T1000 (cell line): ENCODE results near the gene SOHLH1.

ENCODE experiments used
- DNase-seq: peaks from one replicate; lab custom pipeline; 2025; ENCODE audit warnings: mixed read lengths; lab: John Stamatoyannopoulos, UW

Gene SOHLH1

DNA sequence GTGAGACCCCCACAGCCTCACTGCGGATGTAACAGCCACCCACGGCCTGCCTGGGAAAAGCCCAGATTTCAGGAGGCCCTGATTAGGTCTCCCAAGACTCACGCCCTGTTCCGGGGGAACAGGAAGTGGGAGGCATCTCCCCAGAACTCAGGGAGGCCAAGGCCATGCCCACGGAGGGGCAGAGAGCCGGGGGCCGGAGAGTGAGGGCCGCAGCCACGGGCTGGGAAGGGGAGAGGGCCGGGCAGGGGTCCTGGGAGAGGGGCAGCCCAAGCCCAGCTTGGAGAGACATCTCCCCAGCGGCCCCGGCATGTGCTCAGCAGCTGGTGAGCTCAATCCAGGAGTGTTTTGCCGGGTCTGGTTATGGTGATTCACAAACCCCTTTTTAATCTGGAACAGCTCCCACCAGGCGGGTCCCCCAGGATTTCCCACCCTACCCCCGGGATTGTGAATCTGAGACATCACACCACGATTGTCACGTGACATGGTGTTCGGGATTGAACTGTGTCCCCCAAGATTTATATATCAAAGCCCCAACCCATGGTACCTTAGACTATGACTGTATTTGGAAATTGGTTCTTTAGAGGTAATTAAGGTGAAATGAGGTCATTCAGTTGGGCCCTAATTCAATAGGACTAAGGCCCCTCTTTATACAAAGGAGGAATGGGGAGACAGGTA, 29.3 kb upstream of the SOHLH1 start:
- DNase-seq, result no peak

DNA sequence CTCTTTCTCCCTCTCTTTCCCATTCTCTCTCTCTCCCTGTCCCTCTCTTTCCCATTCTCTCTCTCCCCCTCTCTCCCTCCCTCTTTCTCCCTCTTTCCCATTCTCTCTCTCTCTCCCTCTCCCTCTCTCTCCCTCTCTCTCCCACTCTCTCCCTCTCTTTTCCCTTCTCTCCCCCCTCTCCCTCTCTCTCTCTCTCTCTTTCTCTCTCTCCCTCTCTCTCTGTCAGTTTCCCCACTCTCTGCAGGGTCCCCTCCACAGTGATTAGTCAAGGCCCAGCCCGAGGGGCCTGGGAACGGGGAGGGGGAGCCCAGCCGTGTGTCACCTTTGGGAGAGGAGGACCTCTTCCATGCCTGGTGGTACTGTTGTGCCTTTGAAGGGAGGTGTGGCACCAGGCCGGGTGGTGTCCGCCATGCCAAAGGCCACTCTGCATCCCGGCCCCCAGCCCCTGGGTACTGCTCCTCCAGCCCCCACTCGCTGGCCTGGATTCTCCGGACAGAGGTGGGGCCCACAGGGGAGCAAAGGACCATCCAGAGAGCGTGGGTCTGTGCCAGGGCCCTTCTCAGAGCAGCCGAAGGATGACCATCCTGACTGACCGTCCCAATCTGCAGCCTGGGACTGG, 28.1 kb upstream of the SOHLH1 start:
- DNase-seq, result no peak

DNA sequence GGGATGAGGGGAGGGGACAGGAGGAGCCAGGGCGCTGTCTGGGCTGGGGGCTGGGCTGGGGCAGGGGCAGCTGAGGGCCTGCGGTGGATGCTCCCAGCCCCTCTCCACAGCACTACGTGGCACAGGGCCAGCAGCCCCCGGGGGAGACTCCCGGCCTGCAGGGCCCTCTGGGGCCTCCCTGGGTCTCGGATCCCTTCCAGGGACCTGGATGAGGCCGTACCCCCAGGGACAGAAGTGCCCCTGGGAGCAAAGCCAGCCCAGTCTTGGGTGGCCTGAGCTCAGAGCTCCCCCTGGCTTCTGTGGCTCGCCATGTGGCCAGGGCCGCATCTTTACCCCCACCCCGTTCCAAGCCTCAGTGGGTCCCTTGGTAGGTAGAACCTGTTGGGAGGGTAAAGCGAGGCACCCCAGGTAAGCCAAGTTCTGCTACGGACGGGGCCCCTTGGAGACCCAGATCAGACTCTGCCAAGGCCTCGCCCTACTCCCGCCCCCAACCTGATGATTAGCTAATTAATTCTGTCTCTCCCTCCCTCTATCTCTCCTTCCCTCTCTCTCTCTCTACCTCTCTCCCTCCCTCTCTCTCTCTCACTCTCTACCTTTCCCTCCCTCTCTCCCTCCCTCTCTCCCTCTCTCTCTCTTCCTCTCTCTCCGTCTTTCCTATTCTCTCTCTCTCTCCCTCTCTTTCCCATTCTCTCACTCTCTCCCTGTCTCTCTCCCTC, 27.0 kb upstream of the SOHLH1 start:
- no peak for DNase-seq

GRCh38 chr9:135724186-135724787, 25.0 kb upstream of the SOHLH1 start:
- no peak for DNase-seq

- no peak for DNase-seq
Observed at GRCh38 chr9:135722365-135722764, 23.1 kb upstream of the SOHLH1 start.

DNA sequence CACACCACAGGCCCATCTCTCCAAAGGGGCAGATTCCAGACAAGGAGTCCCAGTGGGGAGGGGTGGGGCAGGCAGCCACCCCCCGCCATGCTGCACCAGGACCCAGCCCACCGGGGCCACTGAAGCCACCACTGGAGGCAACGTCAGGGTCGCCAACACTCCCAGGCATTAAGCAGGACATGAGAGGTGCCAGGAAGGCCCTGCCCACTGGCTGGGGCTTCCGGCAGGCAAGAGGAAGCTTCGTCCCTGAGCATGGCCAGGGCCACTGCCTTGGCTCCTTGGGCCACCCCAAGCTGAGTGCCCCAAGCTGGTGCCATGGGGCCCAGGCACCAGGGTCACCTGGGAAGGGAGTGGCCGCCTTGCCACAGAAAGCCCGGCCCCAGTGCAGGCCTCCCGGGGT, 20.2 kb upstream of the SOHLH1 start:
- DNase-seq, result no peak

GRCh38 chr9:135718616-135719015, 19.3 kb upstream of the SOHLH1 start:
- no peak for DNase-seq

GRCh38 chr9:135717410-135717809, 18.1 kb upstream of the SOHLH1 start:
- no peak for DNase-seq

DNA sequence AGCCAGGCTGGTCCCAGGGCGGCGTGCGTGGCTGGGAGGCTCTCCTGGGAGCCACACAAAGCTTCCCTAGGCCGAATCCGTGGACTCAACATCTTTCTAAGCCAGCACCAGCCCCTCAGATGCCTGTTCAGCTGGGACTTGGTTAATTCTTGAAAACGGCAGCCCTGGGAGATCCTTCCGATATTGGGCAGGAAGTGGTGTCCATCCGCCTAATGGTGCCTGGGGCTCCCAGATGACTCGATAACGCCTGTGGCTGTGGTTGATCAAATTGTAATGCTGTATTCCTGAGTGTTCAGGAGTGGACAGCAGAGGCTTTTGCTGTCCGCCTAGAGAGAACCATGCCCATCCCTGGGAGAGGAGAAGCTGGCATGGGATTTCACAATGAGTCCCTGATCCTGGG, 16.8 kb upstream of the SOHLH1 start:
- DNase-seq, result no peak

DNA sequence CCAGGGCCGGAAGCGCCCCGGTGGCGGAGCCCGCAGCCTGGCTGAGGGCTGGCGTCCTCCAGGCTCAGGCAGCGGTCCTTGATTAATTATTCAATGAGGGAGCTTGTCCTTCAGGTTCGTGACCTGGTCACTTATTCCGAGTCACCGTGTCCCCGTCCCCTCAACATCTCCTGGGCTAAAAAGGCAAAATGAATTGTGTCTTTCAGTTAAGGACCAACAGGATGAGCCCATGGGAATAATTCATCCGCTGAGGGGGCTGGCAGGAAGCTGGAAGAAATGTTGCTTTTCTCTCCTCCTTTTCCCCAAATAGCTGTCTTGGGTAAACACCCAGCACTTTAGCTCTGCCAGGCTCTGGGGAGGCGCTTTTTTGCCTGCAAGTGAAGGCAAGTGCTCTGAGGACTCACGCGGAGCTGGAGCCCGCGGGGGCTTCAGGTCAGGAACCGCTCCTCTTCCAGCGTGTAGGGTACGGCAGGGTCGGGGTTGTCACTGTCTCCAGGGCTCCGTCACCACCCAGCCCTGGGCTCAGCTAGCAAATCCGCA, 15.8 kb upstream of the SOHLH1 start:
- DNase-seq, result no peak

DNA sequence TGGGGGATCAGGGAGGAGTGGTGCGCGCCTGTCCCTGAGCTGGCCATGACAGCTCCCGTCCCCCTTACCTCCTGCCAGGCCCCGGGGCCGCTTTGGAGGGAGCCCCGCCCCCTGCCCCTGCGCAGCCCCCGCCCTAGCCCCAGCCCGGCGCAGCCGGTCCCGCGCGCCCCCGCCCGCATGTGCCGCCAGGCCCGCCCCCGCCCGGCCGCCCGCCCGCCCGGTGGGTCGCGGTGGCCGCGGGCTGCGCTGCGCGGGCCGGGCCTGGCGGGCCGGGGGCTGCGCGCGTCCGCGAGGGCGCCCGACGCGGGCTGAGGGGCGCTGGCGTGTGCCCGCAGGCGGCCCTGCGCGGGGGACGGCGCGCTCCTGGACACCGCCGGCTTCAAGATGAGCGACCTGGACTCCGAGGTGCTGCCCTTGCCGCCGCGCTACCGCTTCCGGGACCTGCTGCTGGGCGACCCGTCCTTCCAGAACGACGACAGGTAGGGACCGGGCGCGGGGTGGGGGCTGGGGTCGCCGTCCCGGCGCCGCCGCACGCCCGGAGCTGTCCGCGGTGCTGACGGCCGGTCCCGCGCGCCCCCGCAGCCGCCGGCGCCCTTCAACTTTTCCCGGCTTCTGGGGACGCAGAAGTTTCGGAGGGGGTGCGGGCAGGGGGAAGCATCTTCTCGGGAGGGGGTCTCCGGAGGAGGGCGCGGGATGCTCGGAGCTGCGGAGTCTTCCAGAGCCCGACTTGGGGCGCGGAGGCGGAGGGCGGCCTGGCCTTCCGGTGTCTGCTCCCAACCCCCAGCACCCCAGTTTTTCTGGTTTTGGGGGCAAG, 15.2 kb upstream of the SOHLH1 start:
- no peak for DNase-seq

- no peak for DNase-seq
Observed at GRCh38 chr9:135712613-135713295, 13.5 kb upstream of the SOHLH1 start.

GRCh38 chr9:135711881-135712280, 12.6 kb upstream of the SOHLH1 start:
- no peak for DNase-seq

DNA sequence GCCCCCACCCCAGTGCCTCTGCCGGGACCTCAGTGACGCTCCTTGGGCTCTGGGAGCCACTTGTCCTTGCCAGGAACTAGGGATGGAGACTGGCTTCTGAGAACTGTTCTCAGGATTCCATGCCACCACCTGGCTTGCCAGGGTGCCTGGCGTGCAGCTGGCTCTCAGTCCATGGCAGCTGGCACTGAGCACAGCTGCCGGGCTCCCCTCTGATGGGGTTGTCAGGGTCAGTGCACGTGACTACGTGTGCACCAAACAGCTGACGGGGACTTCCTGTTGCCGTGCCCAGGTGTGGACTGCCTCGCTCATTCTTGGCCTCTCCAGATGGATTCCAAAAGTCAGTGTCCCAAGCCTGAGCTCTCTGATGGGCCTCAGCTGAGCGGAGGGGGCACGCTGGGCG, 12.1 kb upstream of the SOHLH1 start:
- DNase-seq, result no peak

DNA sequence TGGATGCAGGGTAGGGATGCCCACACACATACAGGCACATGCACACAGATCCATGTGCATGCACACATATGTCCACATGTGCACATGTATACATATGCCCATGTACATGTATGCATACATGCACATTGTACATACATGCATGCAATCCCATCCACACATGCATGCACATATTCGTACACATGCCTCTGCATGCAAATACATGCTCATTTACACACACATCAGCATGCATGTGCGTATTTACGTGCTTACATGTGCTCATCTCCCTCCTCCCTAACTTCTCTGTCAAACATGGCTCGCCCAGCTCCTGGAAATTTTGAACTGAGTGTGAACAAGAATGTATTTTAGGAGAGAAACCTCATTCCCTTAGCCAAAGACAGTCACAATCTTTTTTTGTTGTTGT, 8.9 kb upstream of the SOHLH1 start:
- no peak for DNase-seq

DNA sequence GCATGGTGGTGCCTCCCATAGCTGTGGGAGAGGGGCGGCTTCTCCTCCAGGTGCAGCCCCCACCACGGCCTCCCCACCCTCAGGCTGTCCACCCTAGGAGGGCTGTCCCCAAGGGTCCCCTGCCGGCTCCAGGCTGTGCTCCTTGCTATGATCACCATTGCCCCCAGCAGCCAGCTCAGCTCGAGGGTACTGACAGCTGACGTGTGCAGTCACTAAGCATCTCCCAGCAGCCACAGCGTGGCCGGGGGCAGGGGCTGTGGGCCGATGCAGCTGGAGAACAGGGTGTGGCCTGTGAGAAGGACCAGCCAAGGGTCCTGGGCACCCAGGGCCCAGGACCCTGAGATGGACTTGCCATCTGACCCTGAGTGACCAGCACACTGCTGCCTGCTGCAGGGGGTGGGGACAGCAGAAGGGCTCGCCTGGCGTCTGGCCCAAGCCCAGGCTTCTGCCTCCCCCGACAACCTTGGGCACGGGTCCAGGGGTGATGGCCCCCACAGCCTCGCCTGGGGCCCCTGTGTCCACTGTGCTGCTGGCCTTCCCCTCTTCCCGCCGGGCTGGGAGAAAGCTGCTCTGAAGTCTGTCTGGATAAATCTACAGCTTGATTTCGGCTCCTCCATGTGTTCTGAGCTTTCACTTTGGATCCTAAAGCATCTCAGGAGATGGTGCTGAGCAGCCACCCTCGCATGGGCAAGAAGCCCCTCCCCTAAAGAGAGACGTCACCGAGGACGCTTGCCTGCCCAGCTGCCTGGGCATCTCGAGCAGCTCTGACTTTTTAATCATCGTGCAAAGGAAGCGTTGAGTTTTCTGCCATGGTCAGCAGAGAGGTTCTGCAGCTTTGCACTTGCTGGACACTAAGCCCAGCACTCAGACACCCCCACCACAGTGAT, 8.2 kb upstream of the SOHLH1 start:
- no peak for DNase-seq

DNA sequence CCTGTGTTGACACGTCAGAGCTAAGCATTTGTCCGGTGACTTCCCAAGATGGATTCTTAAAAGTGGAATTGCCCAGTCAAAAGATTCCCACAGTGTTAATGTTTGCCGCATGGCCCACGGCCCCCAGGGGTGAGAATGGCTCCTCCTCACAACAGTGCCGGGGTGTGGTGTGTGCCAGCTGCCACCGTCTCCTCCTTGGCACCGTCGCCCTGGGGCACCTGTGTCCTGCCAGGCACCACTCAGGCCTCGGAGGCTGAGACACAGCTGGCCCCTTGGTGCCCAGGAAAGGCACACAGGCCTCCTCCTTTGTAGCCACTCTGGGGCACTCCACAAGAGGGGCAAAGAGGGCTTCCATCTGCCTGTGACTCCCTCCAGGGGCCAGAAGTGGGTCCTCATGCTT, 7.0 kb upstream of the SOHLH1 start:
- DNase-seq, result no peak

DNA sequence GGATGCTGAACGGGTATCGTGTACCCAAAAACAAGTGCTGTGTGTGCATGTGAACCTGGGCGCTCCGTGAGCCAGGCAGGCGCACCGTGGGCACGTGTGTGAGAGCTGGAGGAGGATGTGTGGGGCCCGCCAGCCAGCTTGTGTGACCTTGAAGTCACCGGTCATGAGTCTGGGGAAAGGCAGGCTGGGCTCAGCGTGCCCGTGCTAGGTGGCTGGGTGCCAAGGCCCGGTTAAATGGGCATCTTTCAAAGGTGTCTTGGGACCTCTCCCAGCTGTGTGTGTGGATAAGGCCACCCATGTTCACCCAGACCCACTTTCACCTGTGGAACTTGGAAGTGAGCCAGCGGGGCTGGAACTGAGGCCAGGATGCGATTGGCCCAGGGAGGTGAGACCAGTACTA, 6.1 kb upstream of the SOHLH1 start:
- DNase-seq, result no peak

DNA sequence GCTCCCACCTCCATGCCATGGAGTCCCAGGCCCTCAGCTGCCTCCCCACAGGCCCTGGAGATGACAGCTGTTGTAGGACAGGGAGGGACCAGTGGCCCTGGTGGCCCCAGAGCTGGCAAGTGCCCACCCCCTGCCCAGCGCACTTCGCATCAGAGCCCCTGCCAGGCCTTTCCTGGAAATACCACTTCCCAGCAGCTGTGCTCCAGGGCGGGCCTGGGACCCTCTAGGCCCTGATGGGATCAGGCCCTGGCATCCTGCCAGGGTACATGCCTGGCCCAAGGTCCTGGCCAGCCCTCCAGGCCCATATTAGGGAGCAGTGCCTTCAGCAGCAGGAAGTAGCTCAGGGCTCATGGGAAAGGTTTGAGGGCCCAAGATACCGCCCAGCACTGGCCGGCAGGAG, 5.2 kb upstream of the SOHLH1 start:
- no peak for DNase-seq

DNA sequence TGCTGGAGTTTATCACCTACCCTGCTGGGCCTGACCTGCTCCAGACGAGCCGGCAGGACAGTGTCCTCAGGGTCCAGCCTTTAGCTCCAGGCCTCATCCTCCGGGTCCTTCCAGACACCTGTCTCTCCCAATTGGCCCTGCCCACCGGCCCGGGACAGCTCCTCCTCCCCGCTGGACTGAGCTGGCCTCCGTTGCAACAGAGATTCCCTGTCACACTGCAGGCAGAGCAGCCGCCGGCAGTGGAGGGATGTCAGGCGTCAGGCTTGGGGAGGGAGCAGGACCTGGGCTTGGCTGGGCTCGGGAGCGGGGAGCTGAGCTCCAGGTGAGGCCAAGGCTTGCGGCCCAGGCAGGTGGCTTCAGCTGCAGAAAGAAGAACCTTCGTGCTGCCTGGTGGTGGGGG, 4.4 kb upstream of the SOHLH1 start:
- DNase-seq, result no peak
